Medulla oblongata (tissue), 1 donor: Measurements from ENCODE around the gene RASA2.

Source experiments
- DNase-seq: peaks from one replicate; pipeline ENCODE4 v3.0.0-alpha.2; 2015; ENCODE audit errors: extremely low spot score

RASA2 gene

DNA sequence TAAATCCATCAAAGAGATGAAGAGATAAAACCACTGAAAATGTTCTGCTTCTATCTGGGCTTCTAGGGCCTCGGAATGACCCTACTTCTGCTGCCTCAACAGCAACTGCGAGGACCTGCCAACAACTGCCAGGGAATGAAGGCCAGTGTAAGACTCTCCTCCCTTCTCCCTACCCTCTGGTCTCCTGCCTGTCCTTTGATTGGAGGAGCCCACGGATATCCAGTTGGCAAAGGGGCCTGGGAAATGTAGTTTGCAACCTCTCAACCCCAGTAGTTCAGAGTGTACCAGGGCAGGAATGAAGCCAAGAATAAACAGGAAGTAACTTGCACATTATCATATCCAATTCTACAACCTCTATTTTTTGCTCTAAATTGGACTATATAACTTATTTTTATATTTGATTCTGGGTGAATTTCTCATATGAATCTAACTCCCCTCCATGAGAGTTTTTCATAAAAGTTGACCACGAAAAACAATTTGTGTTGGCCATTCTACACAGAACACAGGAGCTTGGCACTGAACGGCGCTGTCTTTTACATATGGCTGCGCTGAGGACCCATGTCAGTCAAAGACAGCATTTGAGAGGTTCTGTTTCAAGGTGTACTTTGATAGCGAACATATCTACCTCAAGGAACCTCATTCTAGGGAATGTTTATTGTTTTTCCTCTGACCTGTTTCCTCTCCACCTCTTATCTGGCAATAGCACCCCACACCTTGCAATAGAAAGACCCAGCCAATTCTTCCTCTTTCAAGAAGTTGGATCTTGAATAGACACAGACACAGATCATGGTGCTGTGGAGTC lies 160.1 kb downstream of the RASA2 start:
- DNase-seq, result peak; percentile 61

DNA sequence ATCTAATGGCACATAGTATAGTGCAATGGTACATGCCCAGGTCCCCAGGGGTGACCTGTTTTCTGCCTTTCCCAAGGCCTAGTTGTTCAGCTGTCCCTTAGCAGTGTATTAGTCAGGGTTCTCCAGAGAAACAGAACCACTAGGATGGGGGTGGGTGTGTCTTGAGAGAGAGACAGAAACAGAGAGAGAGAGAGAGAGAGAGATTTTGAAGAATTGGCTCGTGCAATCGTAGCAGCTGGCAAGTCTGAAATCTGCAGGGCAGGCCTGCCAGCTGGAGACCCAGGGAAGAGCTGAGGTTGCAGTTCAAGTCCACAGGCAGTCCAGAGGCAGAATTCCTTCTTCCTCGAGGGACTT lies 160.7 kb downstream of the RASA2 start:
- DNase-seq, result no peak

DNA sequence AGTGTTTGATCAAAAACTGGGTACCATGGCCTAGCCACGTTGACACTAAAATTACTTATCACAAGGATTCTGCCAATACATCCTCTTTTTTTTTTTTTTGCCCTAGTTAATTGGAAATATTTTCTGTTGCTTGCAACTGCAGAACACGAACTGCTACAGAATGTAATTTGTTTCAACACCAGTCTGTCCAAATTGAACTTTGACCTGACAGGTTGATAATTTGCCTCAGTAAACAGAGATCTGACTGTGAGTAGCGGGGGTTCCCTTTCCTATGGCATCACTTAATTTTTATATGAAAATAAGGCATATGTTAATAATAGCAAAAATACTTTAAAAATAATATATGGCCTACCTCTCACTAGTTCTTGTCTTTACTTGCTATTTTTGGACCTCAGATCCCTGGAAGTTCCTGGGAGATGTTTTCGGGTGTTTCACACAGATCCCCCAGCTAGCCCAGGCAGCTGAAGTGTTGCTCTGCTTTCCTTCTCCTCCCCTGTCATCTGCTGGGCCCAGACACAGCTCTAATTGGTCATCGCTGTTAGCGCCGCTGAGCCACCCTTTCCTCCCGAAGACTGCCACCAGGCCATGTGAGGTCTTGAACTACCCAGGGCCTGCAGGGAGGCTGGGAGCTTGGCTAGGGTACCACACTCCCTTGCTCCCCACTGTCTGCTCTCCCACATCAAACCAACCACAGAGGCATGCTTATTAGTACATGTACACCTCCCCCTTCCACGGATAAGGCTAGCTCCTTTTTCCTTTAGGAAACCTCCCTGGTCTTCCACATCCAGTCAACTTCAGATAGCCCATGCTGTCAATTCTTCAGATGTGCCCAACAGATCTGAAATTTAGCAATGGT lies 161.5 kb downstream of the RASA2 start:
- no peak for DNase-seq

DNA sequence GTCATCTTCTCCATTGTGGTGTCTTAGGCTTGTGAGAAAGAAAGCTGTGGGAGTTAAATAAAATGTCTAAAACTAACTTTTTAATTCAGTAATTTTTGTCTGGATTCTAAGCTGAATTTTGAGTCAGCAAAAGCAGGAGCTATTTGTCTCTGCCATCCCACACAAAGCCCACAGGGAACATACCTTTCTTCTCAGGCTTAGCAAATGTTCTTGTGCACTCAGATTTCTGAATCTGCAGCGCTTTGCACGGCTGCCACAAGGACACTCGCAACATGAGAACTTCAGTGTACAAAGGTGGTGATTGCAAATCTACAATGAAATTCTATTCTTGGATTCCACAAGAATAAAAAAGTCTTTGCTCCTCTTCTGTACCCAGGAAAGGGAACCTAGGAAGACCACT lies 163.0 kb downstream of the RASA2 start:
- DNase-seq, result no peak

DNA sequence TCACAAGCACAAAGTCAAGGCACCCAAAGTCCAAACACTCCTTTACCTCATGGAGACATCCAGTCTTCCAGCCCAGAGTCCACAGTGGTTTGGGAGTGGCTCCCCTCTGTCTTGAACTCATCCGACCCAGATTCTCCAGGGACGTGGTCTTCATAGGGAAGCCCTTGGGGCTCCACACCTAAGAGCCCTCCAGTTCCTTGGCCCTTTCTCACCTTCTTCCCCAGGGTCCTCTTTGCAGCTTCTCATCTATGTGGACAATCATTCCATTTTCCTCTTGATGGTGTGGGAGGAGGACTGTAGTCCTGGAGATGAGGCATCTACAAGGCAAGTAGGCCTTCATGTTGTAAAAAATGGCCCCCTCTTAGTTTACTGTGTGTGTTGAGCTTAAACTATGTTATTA lies 164.0 kb downstream of the RASA2 start:
- DNase-seq, result no peak

DNA sequence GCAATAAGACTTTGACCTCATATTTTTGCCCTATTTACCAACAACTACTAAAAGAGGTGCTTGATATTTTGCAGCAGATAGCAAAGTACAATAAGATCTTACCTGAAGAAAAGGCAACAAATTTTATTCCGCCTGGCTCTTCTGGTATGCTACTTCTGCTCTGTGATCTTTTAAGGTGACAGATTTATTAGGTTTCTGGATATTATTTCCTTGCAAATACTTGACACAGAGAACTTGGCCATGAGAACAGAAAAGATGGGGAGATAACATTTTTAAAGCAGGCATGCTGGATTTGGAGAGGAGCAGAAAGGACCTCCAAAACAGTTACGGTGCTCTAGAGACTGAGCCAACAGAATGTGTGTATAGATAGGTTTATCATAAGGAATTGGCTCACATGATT lies 164.6 kb downstream of the RASA2 start:
- no peak for DNase-seq

DNA sequence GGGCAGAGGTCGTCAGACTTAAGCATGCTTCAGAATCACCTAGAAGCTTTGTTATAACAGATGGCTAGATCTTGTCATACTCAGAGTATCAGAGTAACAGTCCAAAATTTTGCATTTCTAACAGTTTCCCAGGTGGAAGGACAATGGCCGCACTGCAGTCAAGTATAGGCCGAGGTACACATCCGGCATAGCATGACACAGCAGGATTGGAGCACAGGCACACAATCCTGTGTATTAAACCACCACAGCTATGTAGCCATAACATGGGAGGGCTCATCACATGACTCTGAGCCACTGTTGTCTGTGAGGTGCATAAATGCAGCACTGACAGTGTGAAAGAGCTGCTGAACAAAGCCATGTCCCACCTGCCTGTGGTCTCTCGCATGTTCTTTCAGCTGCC lies 165.5 kb downstream of the RASA2 start:
- no peak for DNase-seq

DNA sequence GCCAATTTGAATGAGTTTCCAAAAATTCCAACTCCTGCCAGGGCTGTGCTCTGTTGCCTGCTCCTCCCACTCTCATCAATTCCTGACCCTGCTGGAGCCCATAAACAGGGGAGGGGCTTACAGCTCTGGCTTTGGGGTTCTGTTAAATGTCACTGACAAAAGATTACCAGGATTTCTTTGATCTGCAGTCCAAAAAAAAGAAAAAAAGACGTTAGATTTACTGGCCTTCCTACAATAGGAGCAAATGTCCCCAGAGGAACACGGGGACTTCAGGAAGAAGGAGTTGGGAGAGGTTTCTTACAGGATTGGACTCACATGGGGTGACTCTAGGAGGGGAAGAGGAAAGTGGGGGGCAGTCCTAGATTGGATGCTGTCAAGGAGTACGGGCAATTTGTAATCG lies 167.0 kb downstream of the RASA2 start:
- DNase-seq, result no peak

DNA sequence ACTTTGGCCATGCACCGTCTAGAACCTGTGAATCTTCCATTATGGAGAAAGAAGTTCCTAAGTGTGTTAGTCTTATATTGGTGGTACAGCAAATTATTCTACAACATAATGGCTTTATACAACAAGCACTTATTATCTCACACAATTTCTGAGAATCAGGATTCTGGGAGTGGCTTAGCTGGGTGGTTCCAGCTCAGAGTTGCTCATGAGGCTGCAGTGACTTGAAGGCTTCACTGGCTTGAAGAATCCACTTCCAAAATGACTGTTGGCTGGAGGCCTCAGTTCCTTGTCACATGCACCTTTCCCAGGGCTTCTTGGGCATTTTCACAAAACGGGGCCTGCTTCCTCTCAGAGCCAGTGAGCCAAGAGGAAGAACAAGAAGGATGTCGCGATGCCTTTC lies 169.0 kb downstream of the RASA2 start:
- DNase-seq, result no peak

DNA sequence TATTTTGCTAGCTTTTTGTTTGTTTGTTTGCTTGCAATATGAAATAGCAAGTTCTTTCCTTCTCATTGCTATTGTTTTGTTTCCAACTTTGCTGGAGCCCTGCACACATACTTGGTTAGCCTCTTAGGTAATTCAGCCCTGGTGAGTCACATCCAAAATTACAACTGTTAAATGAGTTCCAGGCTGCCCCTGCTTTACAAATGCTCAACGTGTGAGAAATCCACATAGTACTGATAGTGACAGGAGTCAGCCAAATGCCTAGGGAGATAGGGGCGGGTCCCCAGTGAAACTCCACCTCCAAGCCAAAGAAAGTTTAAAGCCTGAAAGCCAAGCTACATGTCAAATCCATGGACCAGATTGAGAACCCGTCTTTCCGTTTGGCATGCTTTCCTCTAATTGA lies 169.9 kb downstream of the RASA2 start:
- no peak for DNase-seq

DNA sequence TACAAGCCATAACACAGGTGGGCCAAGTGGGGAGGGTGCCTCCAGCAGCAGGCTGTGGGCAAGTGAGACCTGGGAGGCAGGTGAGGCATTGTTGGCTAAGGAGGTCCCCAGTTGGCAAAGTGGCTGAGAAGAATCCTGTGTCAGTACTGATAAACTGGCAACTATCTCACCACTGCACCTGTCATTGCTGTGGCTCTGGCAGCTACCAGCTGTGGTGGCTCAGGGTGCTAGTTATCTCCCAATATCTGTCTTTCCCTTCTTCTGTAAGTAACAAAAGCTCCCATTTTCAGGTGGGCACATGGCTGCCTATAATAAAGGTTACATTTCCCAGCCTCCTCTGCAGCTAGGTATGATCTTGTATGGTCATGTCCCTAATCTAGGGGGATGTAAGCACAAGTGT lies 170.7 kb downstream of the RASA2 start:
- DNase-seq, result no peak

DNA sequence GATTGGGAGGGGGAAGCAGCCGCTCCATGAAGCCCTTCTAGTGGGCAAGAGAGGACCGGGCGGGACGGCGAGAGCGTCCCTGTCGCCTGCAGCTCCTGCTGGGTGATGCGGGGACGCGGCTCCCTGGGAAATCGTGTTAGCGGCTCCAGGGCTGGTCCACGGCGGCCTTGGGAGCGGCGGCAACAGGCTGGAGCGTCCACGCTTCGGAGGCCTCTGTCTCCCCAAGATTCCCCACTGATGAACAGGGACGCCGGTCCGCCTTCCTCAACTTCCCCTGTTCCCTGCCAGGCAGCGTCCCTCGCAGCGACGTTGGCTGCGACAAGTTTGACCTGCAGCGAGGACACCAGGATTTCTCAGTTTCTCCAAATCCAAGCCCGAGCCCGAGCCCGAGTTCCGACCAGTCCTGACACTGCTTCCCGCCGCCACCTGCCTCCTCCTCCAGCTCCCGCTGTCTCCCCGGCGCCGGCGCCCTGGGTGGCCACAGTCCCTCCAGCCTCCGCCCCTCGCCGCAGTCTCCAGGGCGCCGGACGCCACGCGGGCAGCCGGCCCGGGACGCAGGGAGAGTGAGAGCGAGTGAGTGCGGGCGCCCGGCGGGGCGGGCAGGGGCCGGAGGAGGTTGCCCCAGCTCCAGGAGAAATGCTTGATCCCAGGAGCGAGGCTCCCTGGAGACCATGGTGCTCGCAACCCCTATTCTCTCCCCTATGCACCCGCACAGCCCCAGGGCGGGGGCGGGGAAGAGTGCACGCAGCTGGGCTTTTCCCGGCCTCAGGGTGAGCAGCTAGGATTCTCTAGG lies 173.2 kb downstream of the RASA2 start:
- DNase-seq, result peak; percentile 57

DNA sequence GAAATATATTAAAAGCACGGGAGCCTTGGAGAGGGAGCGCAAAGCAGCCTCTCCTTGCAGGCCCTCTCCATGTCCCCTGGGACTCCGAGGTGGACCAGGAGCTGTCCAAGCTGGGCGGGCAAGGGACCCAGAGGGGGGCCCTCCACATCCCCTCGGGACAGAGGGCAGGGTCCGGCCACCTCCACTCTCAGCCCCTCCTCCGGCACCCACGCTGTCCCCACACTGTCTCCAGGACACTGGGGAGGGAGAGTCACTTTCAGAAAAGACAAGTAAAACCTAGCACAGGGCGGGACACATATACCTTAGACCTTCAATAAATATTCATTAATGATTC lies 173.8 kb downstream of the RASA2 start:
- no peak for DNase-seq

DNA sequence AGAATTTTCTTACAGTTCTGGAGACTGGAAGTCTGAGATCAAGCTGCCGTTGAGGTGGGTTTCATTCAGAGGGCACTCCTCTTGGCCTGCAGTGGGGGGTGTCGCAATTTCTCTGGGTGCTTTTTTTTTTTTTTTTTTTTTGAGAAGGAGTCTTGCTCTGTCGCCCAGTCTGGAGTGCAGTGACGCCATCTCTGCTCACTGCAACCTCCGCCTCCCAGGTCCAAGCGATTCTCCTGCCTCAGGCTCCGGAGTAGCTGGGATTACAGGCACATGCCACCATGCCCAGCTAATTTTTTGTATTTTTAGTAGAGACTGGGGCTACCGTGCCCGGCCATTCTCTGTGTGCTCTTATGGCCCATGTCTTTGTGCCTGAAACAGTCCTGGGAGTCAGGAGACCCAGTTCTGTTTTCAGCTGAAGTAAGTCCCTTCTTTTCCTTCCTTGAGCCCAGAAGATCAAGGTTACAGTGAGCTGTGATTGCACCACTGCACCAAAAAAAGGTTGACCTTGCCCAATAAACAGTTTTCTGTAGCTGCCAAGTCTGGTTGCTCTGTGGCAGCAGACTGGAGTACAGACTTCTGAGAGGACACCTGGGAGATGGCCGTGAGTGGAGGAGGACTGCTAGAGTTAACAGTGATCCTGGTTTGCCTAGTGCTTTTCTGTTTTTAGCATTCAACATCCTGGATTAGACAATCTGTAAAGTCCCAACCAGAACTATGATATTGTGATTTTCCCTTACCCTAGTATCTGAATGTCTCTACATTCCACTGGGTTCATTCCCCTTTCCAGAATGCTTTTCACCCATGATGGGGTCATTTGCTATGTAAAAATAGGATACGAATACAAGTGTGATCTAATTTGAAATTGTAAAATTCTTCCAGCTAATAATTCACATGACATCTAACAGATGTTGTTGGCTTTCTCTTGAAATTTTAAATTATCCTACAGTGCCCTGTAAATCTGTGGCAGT lies 174.7 kb downstream of the RASA2 start:
- DNase-seq, result no peak

DNA sequence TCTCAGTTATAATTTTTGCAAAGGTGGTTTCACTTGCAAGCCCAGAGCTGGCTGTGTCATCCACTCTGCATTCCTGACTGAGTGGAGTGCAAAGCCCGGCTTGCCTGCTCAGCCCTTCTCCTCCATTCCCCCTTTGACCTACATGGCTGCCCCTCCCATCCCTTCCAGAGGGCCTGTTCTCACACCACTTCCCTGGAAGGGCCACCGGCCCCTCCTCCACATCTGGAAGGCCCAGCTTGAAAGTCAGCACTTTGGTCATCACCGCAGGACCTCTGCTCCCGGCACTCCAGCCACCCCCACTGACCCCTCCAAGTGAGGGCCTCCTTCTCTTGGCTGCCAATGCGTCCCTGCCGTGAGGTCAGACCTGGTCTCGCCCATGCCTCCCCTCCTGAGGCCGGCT lies 177.2 kb downstream of the RASA2 start:
- no peak for DNase-seq
